ENCODE data around the gene ADAMTS16. TPM values are rescaled to one million over a fixed set of nuclear protein-coding genes. Genes with fewer than 3 reads are reported as not detected.

The ADAMTS16 gene
- total RNA-seq, 1 experiment from 2014 or later, result 30.1 TPM

DNA sequence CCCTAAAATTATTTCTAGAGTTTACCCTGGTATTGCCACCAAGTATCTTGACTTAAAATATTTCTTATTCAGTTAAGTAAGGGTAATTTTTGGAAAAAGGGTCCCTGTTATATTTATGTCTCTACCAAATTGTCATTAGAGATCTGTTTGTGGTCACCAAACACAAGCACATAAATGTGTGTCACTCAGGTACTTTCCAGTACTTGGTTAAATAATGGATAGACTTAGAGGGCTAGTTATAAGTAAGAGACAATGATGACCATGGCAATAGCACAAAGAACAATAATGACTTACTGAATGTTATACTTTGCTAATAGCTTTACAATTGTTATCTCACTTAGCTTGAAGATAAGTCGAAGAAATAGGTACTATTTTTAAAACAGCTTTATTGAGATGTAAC, 9.0 kb downstream of the ADAMTS16 start:
- H3K27me3 Mint-ChIP-seq (ENCODE audit: low read depth), result no peaks in the 10 kb centered on the region
- no peak for DNase-seq (ENCODE audit: low spot score)
- H3K4me1 Mint-ChIP-seq, result peaks cover 33% of the 10 kb centered on the region
- H3K36me3 Mint-ChIP-seq, result peaks cover 62% of the 10 kb centered on the region
- ChIA-PET CTCF (no interaction called here), POLR2A (no interaction called here)
- H3K27ac Mint-ChIP-seq, result no peak overlapping the region
- peaks cover 30% of the 10 kb centered on the region for H3K9me3 Mint-ChIP-seq
- no peak for TF ChIP-seq MXD4 (CRISPR knock-in tag; IDR thresholded peaks at IDR 0.05; ENCODE audit: borderline replicate concordance)
- TF ChIP-seq RELA (CRISPR knock-in tag; IDR thresholded peaks at IDR 0.05; ENCODE audit: borderline replicate concordance), result no peak
- no peak for TF ChIP-seq NR1H2 (CRISPR knock-in tag; IDR thresholded peaks at IDR 0.05)
- TF ChIP-seq ZNF416 (CRISPR knock-in tag; IDR thresholded peaks at IDR 0.05), result no peak
- TF ChIP-seq ZBTB21 (CRISPR knock-in tag; IDR thresholded peaks at IDR 0.05; ENCODE audit: borderline replicate concordance), result no peak
- no peak for TF ChIP-seq NR2C2 (CRISPR knock-in tag; IDR thresholded peaks at IDR 0.05)
- no peak for TF ChIP-seq ZNF232 (CRISPR knock-in tag; IDR thresholded peaks at IDR 0.05)
- TF ChIP-seq, protein P1, sequence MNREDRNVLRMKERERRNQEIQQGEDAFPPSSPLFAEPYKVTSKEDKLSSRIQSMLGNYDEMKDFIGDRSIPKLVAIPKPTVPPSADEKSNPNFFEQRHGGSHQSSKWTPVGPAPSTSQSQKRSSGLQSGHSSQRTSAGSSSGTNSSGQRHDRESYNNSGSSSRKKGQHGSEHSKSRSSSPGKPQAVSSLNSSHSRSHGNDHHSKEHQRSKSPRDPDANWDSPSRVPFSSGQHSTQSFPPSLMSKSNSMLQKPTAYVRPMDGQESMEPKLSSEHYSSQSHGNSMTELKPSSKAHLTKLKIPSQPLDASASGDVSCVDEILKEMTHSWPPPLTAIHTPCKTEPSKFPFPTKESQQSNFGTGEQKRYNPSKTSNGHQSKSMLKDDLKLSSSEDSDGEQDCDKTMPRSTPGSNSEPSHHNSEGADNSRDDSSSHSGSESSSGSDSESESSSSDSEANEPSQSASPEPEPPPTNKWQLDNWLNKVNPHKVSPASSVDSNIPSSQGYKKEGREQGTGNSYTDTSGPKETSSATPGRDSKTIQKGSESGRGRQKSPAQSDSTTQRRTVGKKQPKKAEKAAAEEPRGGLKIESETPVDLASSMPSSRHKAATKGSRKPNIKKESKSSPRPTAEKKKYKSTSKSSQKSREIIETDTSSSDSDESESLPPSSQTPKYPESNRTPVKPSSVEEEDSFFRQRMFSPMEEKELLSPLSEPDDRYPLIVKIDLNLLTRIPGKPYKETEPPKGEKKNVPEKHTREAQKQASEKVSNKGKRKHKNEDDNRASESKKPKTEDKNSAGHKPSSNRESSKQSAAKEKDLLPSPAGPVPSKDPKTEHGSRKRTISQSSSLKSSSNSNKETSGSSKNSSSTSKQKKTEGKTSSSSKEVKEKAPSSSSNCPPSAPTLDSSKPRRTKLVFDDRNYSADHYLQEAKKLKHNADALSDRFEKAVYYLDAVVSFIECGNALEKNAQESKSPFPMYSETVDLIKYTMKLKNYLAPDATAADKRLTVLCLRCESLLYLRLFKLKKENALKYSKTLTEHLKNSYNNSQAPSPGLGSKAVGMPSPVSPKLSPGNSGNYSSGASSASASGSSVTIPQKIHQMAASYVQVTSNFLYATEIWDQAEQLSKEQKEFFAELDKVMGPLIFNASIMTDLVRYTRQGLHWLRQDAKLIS (CRISPR knock-in tag; IDR thresholded peaks at IDR 0.05; ENCODE audit: borderline replicate concordance), result no peak
- TF ChIP-seq NFYB (CRISPR knock-in tag; conservative IDR thresholded peaks at IDR 0.05; ENCODE audit: low read depth), result no peak
- no peak for TF ChIP-seq ZNF396 (CRISPR knock-in tag; IDR thresholded peaks at IDR 0.05; ENCODE audit: borderline replicate concordance)
- TF ChIP-seq, protein P2, sequence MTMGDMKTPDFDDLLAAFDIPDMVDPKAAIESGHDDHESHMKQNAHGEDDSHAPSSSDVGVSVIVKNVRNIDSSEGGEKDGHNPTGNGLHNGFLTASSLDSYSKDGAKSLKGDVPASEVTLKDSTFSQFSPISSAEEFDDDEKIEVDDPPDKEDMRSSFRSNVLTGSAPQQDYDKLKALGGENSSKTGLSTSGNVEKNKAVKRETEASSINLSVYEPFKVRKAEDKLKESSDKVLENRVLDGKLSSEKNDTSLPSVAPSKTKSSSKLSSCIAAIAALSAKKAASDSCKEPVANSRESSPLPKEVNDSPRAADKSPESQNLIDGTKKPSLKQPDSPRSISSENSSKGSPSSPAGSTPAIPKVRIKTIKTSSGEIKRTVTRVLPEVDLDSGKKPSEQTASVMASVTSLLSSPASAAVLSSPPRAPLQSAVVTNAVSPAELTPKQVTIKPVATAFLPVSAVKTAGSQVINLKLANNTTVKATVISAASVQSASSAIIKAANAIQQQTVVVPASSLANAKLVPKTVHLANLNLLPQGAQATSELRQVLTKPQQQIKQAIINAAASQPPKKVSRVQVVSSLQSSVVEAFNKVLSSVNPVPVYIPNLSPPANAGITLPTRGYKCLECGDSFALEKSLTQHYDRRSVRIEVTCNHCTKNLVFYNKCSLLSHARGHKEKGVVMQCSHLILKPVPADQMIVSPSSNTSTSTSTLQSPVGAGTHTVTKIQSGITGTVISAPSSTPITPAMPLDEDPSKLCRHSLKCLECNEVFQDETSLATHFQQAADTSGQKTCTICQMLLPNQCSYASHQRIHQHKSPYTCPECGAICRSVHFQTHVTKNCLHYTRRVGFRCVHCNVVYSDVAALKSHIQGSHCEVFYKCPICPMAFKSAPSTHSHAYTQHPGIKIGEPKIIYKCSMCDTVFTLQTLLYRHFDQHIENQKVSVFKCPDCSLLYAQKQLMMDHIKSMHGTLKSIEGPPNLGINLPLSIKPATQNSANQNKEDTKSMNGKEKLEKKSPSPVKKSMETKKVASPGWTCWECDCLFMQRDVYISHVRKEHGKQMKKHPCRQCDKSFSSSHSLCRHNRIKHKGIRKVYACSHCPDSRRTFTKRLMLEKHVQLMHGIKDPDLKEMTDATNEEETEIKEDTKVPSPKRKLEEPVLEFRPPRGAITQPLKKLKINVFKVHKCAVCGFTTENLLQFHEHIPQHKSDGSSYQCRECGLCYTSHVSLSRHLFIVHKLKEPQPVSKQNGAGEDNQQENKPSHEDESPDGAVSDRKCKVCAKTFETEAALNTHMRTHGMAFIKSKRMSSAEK (CRISPR knock-in tag; IDR thresholded peaks at IDR 0.05; ENCODE audit: borderline replicate concordance), result no peak
- TF ChIP-seq, protein P3, sequence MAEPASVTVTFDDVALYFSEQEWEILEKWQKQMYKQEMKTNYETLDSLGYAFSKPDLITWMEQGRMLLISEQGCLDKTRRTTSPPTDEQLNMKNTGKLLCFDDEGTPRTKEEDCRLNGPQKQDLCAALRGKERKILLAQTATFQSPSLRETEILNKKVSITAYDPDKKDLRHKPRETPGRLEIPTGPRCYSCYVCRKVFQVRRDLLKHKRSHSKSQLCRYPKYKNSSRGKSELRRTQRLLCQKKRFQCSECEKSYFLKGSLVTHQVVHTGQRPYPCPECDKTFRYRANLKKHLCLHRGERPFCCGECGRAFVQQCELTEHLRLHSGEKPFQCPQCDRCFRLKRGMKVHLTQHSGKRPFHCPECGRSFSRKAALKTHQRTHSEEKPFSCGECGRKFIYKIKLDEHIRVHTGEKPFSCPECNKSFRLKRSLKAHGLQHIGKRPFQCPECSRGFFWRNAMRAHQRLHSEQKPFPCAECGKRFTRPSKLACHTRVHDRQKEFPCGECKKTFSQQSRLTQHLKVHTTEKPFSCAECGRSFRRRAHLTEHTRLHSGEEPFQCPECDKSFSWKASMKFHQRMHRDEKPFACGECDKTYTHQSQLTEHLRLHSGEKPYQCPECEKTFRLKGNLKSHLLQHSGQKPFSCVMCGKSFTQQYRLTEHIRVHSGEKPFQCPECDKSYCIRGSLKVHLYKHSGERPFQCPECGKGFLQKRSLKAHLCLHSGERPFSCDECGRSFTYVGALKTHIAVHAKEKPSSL (CRISPR knock-in tag; conservative IDR thresholded peaks at IDR 0.05), result no peak
- no peak for TF ChIP-seq RORB (CRISPR knock-in tag; IDR thresholded peaks at IDR 0.05)
- TF ChIP-seq, protein P4, sequence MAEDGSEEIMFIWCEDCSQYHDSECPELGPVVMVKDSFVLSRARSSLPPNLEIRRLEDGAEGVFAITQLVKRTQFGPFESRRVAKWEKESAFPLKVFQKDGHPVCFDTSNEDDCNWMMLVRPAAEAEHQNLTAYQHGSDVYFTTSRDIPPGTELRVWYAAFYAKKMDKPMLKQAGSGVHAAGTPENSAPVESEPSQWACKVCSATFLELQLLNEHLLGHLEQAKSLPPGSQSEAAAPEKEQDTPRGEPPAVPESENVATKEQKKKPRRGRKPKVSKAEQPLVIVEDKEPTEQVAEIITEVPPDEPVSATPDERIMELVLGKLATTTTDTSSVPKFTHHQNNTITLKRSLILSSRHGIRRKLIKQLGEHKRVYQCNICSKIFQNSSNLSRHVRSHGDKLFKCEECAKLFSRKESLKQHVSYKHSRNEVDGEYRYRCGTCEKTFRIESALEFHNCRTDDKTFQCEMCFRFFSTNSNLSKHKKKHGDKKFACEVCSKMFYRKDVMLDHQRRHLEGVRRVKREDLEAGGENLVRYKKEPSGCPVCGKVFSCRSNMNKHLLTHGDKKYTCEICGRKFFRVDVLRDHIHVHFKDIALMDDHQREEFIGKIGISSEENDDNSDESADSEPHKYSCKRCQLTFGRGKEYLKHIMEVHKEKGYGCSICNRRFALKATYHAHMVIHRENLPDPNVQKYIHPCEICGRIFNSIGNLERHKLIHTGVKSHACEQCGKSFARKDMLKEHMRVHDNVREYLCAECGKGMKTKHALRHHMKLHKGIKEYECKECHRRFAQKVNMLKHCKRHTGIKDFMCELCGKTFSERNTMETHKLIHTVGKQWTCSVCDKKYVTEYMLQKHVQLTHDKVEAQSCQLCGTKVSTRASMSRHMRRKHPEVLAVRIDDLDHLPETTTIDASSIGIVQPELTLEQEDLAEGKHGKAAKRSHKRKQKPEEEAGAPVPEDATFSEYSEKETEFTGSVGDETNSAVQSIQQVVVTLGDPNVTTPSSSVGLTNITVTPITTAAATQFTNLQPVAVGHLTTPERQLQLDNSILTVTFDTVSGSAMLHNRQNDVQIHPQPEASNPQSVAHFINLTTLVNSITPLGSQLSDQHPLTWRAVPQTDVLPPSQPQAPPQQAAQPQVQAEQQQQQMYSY (CRISPR knock-in tag; IDR thresholded peaks at IDR 0.05), result no peak
- TF ChIP-seq GTF2I (CRISPR knock-in tag; conservative IDR thresholded peaks at IDR 0.05), result no peak
- TF ChIP-seq, protein P5, sequence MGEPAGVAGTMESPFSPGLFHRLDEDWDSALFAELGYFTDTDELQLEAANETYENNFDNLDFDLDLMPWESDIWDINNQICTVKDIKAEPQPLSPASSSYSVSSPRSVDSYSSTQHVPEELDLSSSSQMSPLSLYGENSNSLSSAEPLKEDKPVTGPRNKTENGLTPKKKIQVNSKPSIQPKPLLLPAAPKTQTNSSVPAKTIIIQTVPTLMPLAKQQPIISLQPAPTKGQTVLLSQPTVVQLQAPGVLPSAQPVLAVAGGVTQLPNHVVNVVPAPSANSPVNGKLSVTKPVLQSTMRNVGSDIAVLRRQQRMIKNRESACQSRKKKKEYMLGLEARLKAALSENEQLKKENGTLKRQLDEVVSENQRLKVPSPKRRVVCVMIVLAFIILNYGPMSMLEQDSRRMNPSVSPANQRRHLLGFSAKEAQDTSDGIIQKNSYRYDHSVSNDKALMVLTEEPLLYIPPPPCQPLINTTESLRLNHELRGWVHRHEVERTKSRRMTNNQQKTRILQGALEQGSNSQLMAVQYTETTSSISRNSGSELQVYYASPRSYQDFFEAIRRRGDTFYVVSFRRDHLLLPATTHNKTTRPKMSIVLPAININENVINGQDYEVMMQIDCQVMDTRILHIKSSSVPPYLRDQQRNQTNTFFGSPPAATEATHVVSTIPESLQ (CRISPR knock-in tag; IDR thresholded peaks at IDR 0.05), result no peak
- TF ChIP-seq ZNF121 (CRISPR knock-in tag; IDR thresholded peaks at IDR 0.05), result no peak
- no peak for TF ChIP-seq TEAD1 (CRISPR knock-in tag; IDR thresholded peaks at IDR 0.05)
- TF ChIP-seq NFATC4 (CRISPR knock-in tag; IDR thresholded peaks at IDR 0.05), result no peak
- ATAC-seq, result no peak
- no peak overlapping the region for H3K4me3 Mint-ChIP-seq

All from WTC11 (cell line).